Stimulated activated naive CD8-positive, alpha-beta T cell treated with anti-CD3 and anti-CD28 coated beads, Interleukin-15, amount 100 ng/mL, for 72 hours (primary cell): ENCODE data around the gene SLC25A42.
A peak's percentile ranks its signal among the peaks of the same experiment; 100 is the strongest.
"Not testable (repeated sequence)": the region's sequence is repeated elsewhere in the genome, so short reads cannot be mapped to it uniquely, and the experiment has no call there.

Experiments used
- ATAC-seq: fragments of 150-1000 bp; cut with Tn5 transposase; 2 replicates; pipeline ENCODE4 v1.10.0; 2021; ENCODE audit warnings: mild to moderate bottlenecking, moderate library complexity
- DNase-seq, 2 donors: peaks; one replicate each; pipeline ENCODE4 v3.0.0; 2021 to 2022
- H3K27ac Mint-ChIP-seq, 2 donors: one replicate each; pipeline ENCODE4 v1.8.0; 2022; ENCODE audit warnings: mild to moderate bottlenecking in 2 of 2, mixed read lengths in 2 of 2, moderate library complexity in 2 of 2
- H3K27me3 Mint-ChIP-seq: one replicate; pipeline ENCODE4 v1.8.0; 2022; ENCODE audit warnings: mixed read lengths
- H3K4me1 Mint-ChIP-seq: one replicate; pipeline ENCODE4 v1.8.0; 2022; ENCODE audit warnings: mild to moderate bottlenecking, mixed read lengths
- H3K4me3 Mint-ChIP-seq, 2 donors: one replicate each; pipeline ENCODE4 v1.8.0; 2022; ENCODE audit warnings: mild to moderate bottlenecking in 2 of 2, mixed read lengths in 2 of 2, moderate library complexity in 1 of 2
- H3K9me3 Mint-ChIP-seq, 2 donors: one replicate each; pipeline ENCODE4 v1.8.0; 2022; ENCODE audit warnings: mixed read lengths in 2 of 2

SLC25A42 gene

DNA sequence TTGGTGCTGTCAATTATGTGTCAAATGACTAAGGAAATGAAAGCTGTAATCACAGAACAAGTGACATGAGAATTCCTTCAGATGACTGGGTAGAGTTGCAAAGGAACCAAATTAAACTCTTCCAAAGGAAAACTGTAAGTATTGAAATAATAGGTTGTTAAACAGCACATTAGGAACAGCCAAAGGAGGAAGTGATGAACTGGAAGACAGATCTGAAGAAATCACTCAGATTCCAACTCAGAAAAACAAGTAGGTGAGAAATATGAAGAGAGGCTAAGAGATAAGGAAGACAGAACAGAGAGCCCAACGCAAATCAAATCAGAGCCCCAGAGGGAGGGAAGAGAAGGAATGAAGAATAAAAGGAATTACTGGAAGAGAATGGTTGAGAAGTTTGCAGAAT lies 59.1 kb downstream of the SLC25A42 start:
- Mint-ChIP-seq H3K4me3 (no peak overlapping the region), H3K4me1 (no peaks in the 10 kb centered on the region), H3K9me3 (peaks cover 7 to 11% of the 10 kb centered on the region in 2 donors), H3K27me3 (no peaks in the 10 kb centered on the region), H3K27ac (no peak overlapping the region)
- no peak for ATAC-seq
- DNase-seq = no peak

DNA sequence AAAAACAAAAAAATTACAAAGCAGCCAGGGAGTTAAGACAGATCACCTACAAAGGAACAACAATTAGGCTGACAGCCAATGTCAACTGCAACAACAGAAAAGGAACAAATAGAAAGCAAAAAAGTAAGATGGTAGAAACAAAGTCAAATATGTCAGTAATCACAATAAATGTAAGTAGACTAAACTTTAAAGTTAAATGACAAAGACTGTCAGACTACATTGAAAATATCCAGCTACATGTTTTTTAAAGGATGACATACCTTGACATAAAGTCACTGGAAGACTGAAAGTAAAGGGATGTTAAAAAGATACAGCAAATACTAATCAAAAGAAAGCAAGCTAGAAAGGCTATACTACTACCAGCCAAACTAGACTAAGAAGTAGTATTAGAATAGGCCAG lies 59.6 kb downstream of the SLC25A42 start:
- ATAC-seq = no peak
- DNase-seq = no peak
- H3K4me3 Mint-ChIP-seq = no peak overlapping the region
- peaks cover 7 to 11% of the 10 kb centered on the region in 2 donors for H3K9me3 Mint-ChIP-seq
- no peaks in the 10 kb centered on the region for H3K27me3 Mint-ChIP-seq
- no peaks in the 10 kb centered on the region for H3K4me1 Mint-ChIP-seq
- no peak overlapping the region for H3K27ac Mint-ChIP-seq

DNA sequence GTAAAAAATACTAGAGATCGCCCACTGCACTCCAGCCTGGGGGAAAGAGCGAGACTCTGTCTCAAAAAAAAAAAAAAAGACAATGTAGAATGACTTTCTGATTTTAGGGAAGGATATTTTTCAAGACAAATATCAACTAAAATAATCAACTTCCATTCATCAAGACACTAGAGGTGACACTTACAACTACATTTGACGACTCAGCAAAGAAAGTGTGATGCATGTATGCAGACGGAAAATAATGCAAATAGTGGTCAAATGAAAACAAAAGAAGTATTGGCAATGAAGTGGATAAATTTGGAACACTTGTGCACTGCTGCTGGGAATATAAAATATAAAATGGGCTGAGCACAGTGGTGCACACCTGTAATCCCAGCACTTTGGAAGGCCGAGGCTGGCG lies 62.3 kb downstream of the SLC25A42 start:
- DNase-seq = no peak
- no peak for ATAC-seq
- Mint-ChIP-seq H3K27ac (no peak overlapping the region), H3K4me3 (no peak overlapping the region), H3K4me1 (no peaks in the 10 kb centered on the region), H3K9me3 (peaks cover 7 to 11% of the 10 kb centered on the region in 2 donors), H3K27me3 (no peaks in the 10 kb centered on the region)

DNA sequence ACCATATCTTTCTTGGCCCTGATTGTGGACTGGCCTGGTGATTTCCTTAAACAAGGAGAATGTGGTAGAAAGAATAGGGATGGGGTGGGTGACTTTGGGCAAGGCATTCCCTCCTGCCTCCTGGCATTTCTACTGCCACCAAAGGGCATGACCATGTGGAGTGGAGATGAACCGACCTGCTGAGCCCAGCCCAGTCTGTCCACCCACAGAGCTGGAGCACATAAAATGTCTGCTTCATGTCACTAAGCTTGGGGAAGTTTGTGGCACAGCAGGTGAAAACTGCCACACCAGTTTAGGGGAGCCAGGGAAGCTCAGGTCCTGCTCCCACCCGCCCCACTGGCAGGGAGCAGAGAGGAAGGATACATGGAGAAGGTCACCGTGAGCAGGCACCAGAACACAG lies 68.2 kb downstream of the SLC25A42 start:
- no peak for ATAC-seq
- H3K27ac Mint-ChIP-seq = peak overlapping the region in 1 of 2 donors; percentile 25
- H3K4me3 Mint-ChIP-seq = no peak overlapping the region
- no peak for DNase-seq
- peaks cover 5 to 13% of the 10 kb centered on the region in 2 donors for H3K9me3 Mint-ChIP-seq
- H3K27me3 Mint-ChIP-seq = no peaks in the 10 kb centered on the region
- peaks cover 14% of the 10 kb centered on the region for H3K4me1 Mint-ChIP-seq

DNA sequence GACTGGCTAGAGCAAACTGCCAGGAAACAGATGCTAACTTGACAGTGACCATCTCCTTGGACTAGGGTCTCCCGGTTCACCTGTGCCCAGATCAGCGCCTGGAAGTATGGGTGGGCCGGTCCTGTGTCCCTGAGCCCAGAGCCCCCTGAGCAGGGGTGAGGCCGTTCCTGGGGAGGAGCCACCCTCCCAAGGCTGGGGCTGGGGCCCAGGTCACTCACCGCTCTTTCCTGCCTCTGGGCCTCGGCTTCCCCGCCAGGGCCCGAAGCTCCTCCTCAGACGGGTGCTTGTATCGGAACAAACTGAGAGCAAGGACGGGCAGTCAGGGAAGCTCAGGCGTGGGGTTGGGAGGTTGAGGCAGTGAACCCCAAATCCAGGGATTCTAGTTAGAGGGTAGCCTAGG lies 69.1 kb downstream of the SLC25A42 start:
- ATAC-seq (no peak), DNase-seq (no peak)
- peaks cover 5 to 13% of the 10 kb centered on the region in 2 donors for H3K9me3 Mint-ChIP-seq
- H3K27me3 Mint-ChIP-seq = no peaks in the 10 kb centered on the region
- H3K27ac Mint-ChIP-seq = peak overlapping the region in 1 of 2 donors; percentile 27
- H3K4me1 Mint-ChIP-seq = peaks cover 24% of the 10 kb centered on the region
- no peak overlapping the region for H3K4me3 Mint-ChIP-seq

DNA sequence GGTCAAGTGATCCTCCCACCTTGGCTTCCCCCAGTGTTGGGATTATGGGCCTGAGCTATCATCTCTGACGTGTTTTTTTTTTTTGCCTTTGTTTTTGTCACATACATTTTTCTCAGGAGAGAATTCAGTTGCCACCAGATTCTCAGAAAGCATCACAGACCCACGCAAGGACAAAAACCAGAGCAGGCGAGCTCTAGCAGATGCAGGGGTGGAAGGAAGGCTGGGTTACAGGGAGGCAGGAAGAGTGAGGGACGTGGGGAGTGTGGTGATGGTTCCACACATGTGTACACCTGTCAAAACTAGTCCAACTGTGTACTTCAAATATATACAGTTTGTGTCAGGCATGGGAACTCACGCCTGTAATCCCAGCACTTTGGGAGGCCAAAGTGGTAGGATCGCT lies 70.2 kb downstream of the SLC25A42 start:
- Mint-ChIP-seq H3K9me3 (peaks cover 5 to 13% of the 10 kb centered on the region in 2 donors), H3K27me3 (no peaks in the 10 kb centered on the region), H3K4me1 (peaks cover 34% of the 10 kb centered on the region), H3K4me3 (no peak overlapping the region), H3K27ac (no peak overlapping the region)
- ATAC-seq (no peak), DNase-seq (no peak)

DNA sequence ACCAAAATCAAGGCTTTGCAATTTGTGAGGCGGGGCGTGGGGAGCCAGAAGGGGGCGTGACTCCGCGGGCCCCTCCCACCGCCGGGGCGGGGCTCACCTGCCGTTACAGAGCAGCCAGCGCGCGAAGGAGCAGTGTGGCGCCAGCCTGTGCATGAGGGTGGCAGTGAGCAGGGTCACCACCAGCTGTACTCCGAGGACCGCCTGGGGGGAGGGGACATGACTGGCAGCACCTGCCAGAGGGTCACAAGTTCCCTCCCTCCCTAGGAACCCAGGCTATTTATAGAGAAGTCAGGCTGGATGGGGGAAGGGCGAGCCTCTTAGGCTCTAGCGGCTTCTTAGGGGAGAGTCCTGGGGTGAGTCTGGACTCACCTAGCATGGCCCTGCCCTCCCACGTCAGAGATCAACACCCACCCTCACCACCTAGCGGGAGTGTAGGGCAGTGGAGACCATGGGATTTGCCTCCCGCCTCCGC lies 70.9 kb downstream of the SLC25A42 start:
- H3K9me3 Mint-ChIP-seq = peaks cover 5 to 13% of the 10 kb centered on the region in 2 donors
- H3K4me3 Mint-ChIP-seq = peak overlapping the region in 1 of 2 donors; percentile 54
- DNase-seq = peak in 1 of 2 donors; percentile 30
- no peak overlapping the region for H3K27ac Mint-ChIP-seq
- peaks cover 38% of the 10 kb centered on the region for H3K4me1 Mint-ChIP-seq
- H3K27me3 Mint-ChIP-seq = no peaks in the 10 kb centered on the region
- ATAC-seq = no peak

DNA sequence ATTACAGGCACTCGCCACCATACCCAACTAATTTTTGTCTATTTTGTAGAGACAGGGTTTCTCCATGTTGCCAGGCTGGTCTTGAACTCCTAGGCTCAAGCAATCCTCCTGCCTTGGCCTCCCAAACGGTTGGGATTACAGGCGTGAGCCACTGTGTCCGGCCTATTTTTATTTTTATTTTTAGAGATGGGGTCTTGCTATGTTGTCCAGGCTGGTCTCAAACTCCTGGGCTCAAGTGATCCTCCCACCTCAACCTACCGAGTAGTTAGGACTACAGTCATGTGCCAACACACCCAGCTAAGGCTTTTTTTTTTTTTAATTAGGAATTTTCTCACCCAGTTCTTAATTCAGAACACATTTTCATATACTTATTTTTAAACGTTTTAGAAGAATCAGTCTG lies 71.9 kb downstream of the SLC25A42 start:
- not testable (repeated sequence) for H3K27ac Mint-ChIP-seq, DNase-seq, H3K4me3 Mint-ChIP-seq, ATAC-seq, H3K27me3 Mint-ChIP-seq
- Mint-ChIP-seq H3K4me1 (peaks cover 41% of the 10 kb centered on the region), H3K9me3 (peaks cover 5 to 13% of the 10 kb centered on the region in 2 donors)

DNA sequence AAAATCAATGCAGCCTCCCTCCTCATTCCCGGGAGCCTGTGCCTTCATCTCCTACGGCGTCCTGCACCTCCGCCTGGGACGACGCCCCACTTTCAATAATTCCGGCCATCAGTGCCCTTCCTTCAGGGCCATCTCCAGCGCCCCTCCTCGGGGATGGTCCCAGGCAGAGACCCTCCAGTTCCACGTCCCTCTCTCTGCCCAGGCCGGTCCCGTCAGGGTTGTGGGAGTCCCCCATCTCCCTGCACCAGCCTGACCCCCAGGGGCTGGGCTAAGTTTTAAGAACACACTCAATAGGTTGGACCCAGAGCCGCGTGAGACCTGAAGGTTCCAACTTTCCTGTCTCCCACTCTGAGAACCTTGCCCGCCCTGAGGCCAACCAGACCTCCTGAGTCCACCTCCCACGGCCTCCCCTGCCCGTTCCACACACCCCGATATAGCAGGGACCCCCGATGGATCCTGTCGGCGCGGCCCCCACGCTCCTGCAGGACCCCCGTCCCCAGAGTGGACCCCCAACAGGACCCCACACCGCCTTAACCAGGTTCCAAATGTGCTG lies 73.8 kb downstream of the SLC25A42 start:
- DNase-seq = no peak
- peak; percentile 2 for ATAC-seq
- H3K4me3 Mint-ChIP-seq = peak overlapping the region; percentile 97 to 99
- H3K27ac Mint-ChIP-seq = peak overlapping the region; percentile 98 to 99
- H3K4me1 Mint-ChIP-seq = peaks cover 41% of the 10 kb centered on the region
- no peaks in the 10 kb centered on the region for H3K27me3 Mint-ChIP-seq
- peaks cover 0 to 4% of the 10 kb centered on the region in 2 donors for H3K9me3 Mint-ChIP-seq

DNA sequence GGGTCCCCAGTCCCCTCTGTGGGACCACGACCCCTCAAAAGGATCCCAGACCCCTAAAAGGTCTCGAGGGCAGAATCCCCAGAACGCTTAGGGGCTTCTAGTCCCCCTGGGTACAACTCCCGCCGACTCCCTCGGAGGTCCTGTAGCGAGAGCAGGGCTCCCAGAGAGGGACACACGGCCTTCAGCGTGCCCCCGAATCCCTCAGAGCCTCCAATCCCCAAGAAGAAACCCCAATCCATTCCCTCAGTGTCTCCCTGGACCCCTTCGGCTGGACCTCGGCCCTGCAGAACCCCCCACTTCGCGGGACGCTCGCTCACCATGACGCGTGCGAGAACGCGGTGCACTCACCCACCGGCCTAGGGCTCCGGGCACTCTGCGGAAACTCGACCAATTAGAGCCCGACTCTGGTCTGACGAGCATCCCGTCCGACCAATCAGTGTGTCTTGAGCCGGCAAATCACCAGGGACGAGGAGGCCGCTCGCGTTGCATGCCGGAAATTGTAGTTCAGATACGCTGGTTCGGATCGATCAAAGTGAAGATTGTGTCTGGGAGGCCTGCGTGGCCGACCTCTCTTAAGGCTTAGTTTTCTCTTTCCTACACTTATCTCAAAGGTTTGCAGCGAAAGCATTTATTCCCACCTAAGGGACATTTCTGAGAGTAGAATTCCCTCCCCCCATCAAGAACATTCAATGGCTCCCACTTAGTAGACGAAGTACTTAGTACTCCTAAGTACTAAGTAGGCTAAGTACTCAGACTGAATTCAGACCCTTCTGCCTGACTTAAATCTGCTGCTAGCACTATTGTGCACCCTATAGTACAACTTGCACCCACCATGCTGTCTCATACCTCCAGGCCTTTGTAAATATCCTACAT lies 74.6 kb downstream of the SLC25A42 start, which contains the start of gene TMEM161A:
Gene TMEM161A (minus strand): TSS at position 370 of the 873 bp plus-strand sequence. CDS start 50 bp downstream, at position 320.
- Mint-ChIP-seq H3K9me3 (no peaks in the 10 kb centered on the region), H3K4me1 (peaks cover 41% of the 10 kb centered on the region), H3K4me3 (peak within 1 kb of the TSS; percentile 97 to 99), H3K27ac (peak within 1 kb of the TSS; percentile 98 to 99), H3K27me3 (no peaks in the 10 kb centered on the region)
- ATAC-seq = peak; percentile 100
- peak; percentile 96 to 98 for DNase-seq

DNA sequence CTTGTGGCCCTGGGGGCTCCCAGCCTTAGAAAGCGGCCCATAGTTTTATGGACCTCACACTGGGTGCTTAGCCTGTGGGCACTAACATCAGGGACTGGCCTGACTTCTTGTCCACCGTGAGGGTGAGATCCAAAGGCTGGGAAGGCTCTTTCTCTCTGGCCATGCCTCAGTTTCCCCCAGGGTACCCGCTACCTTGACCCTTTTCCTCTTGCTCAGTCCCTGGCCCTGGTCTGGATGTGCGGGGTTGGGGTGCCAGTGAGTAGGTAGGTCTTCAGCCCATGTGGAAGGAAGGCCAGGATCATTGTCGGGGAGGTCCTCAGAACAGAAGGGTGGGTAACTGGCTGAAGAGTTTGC lies 76.1 kb downstream of the SLC25A42 start:
- ATAC-seq (no peak), DNase-seq (no peak)
- H3K4me3 Mint-ChIP-seq = no peak overlapping the region
- H3K27ac Mint-ChIP-seq = peak overlapping the region in 1 of 2 donors; percentile 80
- H3K27me3 Mint-ChIP-seq = no peaks in the 10 kb centered on the region
- H3K9me3 Mint-ChIP-seq = no peaks in the 10 kb centered on the region
- peaks cover 36% of the 10 kb centered on the region for H3K4me1 Mint-ChIP-seq

DNA sequence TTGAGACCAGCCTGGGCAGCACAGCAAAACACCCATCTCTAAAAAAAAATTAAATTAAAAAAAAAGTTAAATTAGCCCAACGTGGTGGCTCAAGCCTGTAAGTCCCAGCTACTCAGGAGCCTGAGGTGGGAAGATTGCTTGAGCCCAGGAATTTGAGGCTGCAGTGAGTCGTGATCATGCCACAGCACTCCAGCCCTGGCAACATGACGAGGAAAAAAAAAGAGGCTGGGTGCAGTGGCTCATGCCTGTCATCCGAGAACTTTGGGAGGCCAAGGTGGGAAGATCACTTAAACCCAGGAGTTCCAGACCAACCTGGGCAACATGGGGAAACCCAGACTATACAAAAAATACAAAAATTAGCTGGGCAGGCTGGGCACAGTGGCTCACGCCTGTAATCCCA lies 76.7 kb downstream of the SLC25A42 start:
- DNase-seq = no peak
- no peaks in the 10 kb centered on the region for H3K9me3 Mint-ChIP-seq
- ATAC-seq = no peak
- no peak overlapping the region for H3K27ac Mint-ChIP-seq
- no peak overlapping the region for H3K4me3 Mint-ChIP-seq
- peaks cover 30% of the 10 kb centered on the region for H3K4me1 Mint-ChIP-seq
- no peaks in the 10 kb centered on the region for H3K27me3 Mint-ChIP-seq

DNA sequence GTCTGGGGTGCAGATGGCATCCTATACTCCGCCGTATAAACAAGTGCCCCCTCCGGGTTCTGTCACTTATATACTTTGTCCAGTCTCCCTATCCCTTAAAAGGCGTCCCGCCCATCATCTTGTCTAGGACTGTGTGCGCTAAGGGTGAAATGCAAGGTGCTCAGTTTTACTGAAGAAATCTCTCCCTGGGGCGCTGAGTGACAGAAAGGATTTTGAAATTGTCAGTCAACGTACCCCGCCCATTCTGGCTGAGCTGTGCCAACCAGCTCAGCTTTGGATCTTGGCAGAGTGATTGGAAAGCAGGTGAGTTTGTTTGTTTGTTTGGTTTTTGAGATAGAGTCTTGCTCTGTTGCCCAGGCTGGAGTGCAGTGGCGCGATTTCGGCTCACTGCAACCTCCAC lies 78.6 kb downstream of the SLC25A42 start:
- H3K27ac Mint-ChIP-seq = no peak overlapping the region
- H3K27me3 Mint-ChIP-seq = no peaks in the 10 kb centered on the region
- H3K9me3 Mint-ChIP-seq = no peaks in the 10 kb centered on the region
- H3K4me1 Mint-ChIP-seq = peaks cover 30% of the 10 kb centered on the region
- DNase-seq (no peak), ATAC-seq (no peak)
- H3K4me3 Mint-ChIP-seq = no peak overlapping the region

DNA sequence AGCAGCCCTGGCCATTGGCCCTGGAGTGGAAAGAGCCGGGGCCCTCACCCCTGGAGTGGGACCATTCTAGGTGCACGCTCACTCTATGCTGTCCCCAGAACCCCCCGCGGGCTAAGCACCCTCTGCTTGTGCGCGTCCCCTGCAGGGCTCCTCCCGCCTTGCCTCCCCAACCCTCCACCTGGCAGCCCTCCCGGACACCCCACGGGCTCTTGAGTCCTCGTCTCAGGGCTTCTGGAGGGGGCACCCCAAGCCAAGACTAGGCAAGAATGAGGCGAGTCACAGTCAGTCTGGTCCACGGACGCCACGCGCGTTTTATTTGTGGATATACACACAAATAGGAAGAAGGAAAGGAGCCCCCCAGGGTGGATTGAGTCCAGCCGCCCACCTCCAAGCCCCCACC lies 81.5 kb downstream of the SLC25A42 start:
- DNase-seq = no peak
- Mint-ChIP-seq H3K4me3 (no peak overlapping the region), H3K27ac (peak overlapping the region; percentile 61 to 90), H3K4me1 (peaks cover 8% of the 10 kb centered on the region), H3K27me3 (no peaks in the 10 kb centered on the region), H3K9me3 (no peaks in the 10 kb centered on the region)
- ATAC-seq = peak; percentile 35

DNA sequence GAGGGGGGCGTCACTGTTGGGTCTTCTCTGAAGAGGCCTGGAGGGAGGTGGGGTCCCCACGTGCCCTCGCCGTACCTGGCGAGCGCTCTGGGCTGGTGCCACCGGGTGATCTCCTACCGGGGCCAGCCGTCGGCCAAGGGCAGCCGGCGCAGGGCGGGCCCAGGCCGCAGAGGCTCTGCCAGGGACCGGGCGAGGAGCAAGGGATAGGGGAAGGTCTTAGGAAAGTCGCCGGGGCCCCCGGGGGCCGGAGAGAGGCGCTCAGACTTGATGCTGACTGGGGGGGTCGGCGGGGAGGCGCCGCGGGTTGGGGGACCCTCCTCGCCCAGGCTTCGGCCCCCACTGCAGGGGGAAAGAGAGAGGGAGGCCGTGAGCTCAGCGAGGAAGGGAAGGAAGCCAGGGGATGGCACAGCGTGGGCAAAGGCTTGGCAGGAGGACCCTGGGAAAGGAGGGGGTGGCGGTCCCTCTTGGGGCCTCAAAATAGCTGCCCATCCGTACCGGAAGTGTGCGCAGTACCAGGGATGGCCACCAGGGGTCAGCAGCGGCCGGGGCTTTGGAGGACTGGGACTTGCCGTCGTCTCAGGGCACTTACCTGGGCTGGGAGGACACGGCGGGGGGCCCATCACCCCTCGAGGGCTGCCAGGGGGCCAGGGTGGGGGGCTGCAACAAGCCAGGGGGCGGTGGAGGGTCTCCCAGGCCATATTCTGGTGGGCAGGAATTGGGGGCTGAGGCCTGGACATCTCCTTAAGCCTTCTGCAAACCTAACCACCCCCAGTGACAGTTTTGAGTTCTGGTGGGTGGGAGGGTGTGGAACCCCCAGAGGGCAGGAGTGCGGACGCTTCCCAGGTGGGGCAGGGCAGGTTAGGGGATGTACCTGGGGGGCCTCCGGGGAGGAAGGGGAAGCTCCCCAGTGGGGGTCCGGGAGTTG lies 82.2 kb downstream of the SLC25A42 start:
- H3K4me3 Mint-ChIP-seq = no peak overlapping the region
- no peaks in the 10 kb centered on the region for H3K27me3 Mint-ChIP-seq
- peaks cover 8% of the 10 kb centered on the region for H3K4me1 Mint-ChIP-seq
- ATAC-seq = peak; percentile 81
- no peaks in the 10 kb centered on the region for H3K9me3 Mint-ChIP-seq
- peak; percentile 87 to 89 for DNase-seq
- H3K27ac Mint-ChIP-seq = peak overlapping the region; percentile 84 to 90
